Measurements from ENCODE around the gene PRRC2C.
"Not testable (repeated sequence)": the region's sequence is repeated elsewhere in the genome, so short reads cannot be mapped to it uniquely, and the experiment has no call there.

PRRC2C gene

DNA sequence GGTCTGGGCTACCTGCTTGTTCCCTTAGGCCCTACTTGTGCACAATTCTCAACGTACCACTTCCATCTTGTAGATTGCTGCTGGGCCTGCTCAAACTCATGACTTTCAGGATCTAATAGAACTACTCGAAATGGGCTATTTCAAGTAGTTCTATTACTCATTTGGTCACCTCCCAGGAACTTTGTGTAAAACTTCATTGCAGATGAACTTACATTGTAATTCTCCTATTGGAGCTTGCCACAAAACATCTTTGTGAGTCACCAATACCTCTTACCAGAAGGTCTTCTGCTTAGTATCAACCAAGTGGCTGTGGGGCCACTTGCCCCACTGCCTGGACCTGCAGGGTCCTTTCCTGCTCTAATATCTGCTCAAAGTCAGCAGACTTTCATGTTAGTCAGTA lies 126.0 kb downstream of the PRRC2C start:
- Mint-ChIP-seq H3K9me3 (no peaks in the 10 kb centered on the region), H3K4me3 (no peak overlapping the region), H3K27me3 (ENCODE audit: low read depth) (peaks cover 2% of the 10 kb centered on the region), H3K27ac (no peak overlapping the region), H3K4me1 (ENCODE audit: low read depth) (no peaks in the 10 kb centered on the region), H3K36me3 (ENCODE audit: low read depth) (no peaks in the 10 kb centered on the region)
- DNase-seq (ENCODE audit: low spot score) = no peak

DNA sequence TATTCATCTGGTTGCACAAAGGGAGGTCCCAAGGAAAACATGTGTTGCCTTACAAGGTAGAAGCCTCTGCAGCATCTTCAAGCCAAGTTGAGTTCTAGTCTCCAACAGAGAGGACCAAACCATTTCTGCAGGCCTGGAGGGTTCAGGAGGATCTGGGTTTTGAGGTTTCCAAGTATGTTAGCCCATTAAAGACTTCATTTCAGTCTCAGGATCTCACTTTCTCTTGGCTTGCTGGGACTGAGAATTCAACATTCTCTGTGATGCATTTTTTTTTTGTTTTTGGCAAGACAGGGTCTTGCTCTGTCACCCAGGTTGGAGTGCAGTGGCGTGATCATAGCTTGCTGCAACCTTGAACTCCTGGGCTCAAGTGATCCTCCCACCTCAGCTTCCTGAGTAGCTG lies 128.0 kb downstream of the PRRC2C start:
- Mint-ChIP-seq H3K27me3 (ENCODE audit: low read depth) (peaks cover 4% of the 10 kb centered on the region), H3K36me3 (ENCODE audit: low read depth) (no peaks in the 10 kb centered on the region), H3K4me1 (ENCODE audit: low read depth) (no peaks in the 10 kb centered on the region), H3K27ac (no peak overlapping the region), H3K4me3 (no peak overlapping the region), H3K9me3 (no peaks in the 10 kb centered on the region)
- DNase-seq (ENCODE audit: low spot score) = no peak

DNA sequence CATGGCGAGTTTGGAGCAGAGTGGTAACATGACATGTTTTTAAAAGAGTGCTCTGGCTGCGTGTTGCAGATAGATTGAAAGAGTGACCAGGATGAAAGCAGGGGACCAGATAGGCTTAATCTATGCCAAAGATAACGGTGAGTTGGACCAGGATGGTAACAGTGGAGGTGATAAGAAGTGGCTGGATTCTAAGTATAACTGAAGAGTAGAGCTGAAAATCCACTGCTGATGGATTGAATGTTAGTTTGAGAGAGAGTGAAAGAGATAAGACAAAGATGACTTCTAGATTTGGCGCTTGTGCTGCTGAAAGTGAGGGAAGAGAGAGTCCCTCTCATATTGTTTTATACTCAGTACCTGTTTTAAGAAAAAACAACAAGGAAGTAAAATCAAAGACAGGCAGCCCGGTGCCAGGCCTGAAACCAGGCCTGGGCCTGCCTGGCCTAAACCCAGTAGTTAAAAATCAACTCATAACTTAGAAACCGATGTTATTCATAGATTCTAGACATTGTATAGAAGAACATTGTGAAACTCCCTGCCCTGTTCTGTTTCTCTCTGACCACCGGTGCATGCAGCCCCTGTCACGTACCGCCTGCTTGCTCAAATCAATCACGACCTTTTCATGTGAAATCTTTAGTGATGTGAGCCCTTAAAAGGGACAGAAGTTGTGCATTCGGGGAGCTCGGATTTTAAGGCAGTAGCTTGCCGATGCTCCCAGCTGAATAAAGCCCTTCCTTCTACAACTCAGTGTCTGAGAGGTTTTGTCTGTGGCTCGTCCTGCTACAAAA lies 130.0 kb downstream of the PRRC2C start:
- H3K27me3 Mint-ChIP-seq (ENCODE audit: low read depth); H3K9me3 Mint-ChIP-seq; H3K4me1 Mint-ChIP-seq (ENCODE audit: low read depth); DNase-seq (ENCODE audit: low spot score); H3K27ac Mint-ChIP-seq; H3K36me3 Mint-ChIP-seq (ENCODE audit: low read depth); H3K4me3 Mint-ChIP-seq: not testable (repeated sequence)

DNA sequence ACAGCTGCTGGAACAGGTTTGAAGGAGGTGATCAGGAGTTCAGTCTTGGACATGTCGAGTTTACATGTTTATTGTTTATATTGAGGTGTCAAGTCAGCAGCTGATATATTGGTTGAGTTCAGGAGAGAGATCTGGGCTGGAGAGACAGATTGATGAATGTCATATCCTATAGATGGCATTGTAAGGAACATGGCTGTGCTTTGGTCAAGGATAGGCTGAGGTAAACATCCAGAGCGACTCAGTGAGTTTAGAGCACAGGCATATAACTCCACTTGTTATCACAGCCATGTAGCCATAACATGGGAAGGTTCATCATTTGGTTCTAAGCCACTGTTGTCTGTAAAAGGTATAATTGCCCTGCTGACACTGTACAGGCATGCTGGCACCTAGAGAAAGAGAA lies 131.3 kb downstream of the PRRC2C start:
- Mint-ChIP-seq H3K27ac (no peak overlapping the region), H3K4me3 (no peak overlapping the region), H3K9me3 (no peaks in the 10 kb centered on the region), H3K27me3 (ENCODE audit: low read depth) (peaks cover 8% of the 10 kb centered on the region), H3K36me3 (ENCODE audit: low read depth) (no peaks in the 10 kb centered on the region), H3K4me1 (ENCODE audit: low read depth) (no peaks in the 10 kb centered on the region)
- DNase-seq (ENCODE audit: low spot score) = no peak

DNA sequence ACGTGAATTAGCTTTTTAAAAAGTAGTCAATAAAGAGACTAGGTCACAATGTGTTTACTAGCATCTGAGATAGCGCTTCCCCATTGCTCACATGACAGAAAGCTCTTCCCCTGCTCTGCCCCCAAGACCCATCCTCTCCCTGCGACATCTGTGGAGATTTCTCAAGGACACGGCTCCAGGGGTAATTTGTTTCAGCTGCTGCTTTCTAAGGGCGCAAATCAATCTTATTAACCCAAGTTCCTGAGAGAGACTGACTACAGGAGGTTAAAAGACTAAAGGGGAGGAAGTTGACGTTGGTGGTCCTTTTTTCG lies 136.8 kb downstream of the PRRC2C start, which contains the start of gene MYOCOS:
Gene MYOCOS (plus strand): TSS at position 92 of the 311 bp plus-strand sequence. CDS start 1,641 bp downstream, outside the sequence.
- Mint-ChIP-seq H3K4me1 (ENCODE audit: low read depth) (no peaks in the 10 kb centered on the region), H3K9me3 (no peaks in the 10 kb centered on the region), H3K36me3 (ENCODE audit: low read depth) (no peaks in the 10 kb centered on the region), H3K27me3 (ENCODE audit: low read depth) (peaks cover 8% of the 10 kb centered on the region), H3K4me3 (no peak within 1 kb of the TSS), H3K27ac (no peak within 1 kb of the TSS)
- DNase-seq (ENCODE audit: low spot score) = no peak

DNA sequence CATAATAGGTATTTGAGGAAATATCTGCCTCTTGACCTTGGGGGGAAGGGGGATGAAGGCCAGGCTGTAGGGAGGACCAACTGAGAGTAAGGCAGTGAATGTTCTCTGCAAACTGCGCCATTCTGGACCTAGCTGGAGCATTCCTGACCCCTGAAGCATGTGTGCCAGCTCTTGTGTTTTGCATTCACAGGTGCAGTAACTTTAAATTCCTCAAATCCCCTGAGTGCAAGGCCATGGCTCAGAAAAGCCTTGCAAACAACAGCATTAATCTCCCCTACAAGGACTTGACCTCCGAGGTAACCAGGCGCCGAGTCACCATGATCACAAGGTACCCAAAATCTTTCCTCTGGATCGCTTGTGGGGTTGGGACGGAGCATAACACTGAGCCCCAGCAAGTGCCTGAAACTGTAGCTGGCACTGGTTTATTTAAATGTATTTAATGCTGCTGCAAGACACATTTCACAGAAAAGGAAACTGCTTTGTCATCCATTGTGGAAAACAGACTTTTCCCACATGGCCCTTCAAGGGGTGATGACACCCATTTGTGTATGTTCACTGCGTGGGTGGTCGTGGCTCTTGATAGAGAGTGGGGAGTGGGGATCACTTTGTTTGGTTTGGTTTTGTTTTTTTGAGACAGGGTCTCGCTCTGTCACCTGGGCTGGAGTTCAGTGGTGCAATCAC lies 138.5 kb downstream of the PRRC2C start:
- H3K9me3 Mint-ChIP-seq = no peaks in the 10 kb centered on the region
- no peak overlapping the region for H3K4me3 Mint-ChIP-seq
- DNase-seq (ENCODE audit: low spot score) = no peak
- H3K27me3 Mint-ChIP-seq (ENCODE audit: low read depth) = peaks cover 7% of the 10 kb centered on the region
- no peaks in the 10 kb centered on the region for H3K4me1 Mint-ChIP-seq (ENCODE audit: low read depth)
- no peak overlapping the region for H3K27ac Mint-ChIP-seq
- no peaks in the 10 kb centered on the region for H3K36me3 Mint-ChIP-seq (ENCODE audit: low read depth)

DNA sequence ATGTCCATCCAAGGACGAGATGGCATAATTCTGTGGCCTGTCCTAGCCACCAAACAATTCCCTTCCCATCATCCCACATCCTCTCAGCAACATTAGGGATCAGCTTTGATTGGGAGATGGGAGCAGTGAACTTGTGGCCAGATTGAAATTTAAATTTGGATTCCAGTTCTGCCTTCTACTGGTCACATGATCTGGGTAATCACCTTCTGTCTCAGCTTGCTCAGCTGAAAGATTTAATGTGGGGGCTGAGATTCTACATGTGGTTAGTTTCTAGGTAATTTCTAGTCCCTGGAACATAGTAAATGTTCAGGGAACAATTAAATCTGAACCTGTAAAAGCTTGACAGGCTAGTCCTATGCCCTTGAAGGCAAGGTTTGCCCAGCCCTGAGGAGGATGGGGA lies 139.9 kb downstream of the PRRC2C start:
- no peak overlapping the region for H3K27ac Mint-ChIP-seq
- no peaks in the 10 kb centered on the region for H3K4me1 Mint-ChIP-seq (ENCODE audit: low read depth)
- H3K9me3 Mint-ChIP-seq = no peaks in the 10 kb centered on the region
- peaks cover 12% of the 10 kb centered on the region for H3K27me3 Mint-ChIP-seq (ENCODE audit: low read depth)
- no peak for DNase-seq (ENCODE audit: low spot score)
- no peak overlapping the region for H3K4me3 Mint-ChIP-seq
- no peaks in the 10 kb centered on the region for H3K36me3 Mint-ChIP-seq (ENCODE audit: low read depth)

DNA sequence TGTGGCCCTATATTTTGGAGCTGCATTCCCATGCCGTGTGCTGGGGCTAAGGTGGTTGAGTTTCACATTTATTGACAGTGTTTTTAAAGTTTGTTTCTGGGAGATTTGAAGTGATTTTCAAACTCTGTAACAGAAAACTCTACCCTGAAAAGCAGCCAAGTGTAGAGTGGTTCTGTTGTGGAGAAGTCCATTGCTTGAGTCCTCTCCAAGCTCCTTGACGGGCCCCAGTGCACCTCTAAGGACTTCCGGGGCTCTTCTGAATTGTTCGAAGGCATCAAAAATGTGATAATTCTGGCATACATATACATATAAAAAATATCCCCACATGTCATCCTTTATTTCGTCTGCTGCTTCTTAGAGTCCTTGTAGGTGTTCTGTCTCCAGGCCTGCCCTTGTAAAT lies 141.7 kb downstream of the PRRC2C start:
- DNase-seq (ENCODE audit: low spot score) = no peak
- Mint-ChIP-seq H3K27ac (no peak overlapping the region), H3K27me3 (ENCODE audit: low read depth) (peaks cover 17% of the 10 kb centered on the region), H3K4me1 (ENCODE audit: low read depth) (no peaks in the 10 kb centered on the region), H3K36me3 (ENCODE audit: low read depth) (no peaks in the 10 kb centered on the region), H3K9me3 (no peaks in the 10 kb centered on the region), H3K4me3 (no peak overlapping the region)

DNA sequence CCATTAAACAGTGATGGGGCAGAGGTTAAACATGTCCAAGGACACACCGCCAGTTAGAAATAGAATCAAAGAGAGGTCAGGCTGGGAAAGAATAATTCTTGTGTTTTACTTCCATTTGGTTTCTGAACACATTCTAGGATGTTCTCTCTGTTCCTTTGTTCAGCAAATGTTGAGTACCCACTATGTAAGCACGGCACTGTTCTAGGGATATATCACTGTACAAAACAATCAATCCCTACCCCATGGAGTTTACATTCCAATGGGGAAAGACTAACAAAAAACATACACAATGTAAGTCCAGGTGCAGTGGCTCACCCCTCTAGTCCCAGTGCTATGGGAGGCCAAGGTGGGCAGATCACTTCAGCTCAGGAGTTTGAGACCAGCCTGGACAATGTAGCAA lies 142.9 kb downstream of the PRRC2C start:
- no peak for DNase-seq (ENCODE audit: low spot score)
- Mint-ChIP-seq H3K4me1 (ENCODE audit: low read depth) (no peaks in the 10 kb centered on the region), H3K27ac (no peak overlapping the region), H3K4me3 (no peak overlapping the region), H3K27me3 (ENCODE audit: low read depth) (peaks cover 20% of the 10 kb centered on the region), H3K36me3 (ENCODE audit: low read depth) (no peaks in the 10 kb centered on the region), H3K9me3 (no peaks in the 10 kb centered on the region)

DNA sequence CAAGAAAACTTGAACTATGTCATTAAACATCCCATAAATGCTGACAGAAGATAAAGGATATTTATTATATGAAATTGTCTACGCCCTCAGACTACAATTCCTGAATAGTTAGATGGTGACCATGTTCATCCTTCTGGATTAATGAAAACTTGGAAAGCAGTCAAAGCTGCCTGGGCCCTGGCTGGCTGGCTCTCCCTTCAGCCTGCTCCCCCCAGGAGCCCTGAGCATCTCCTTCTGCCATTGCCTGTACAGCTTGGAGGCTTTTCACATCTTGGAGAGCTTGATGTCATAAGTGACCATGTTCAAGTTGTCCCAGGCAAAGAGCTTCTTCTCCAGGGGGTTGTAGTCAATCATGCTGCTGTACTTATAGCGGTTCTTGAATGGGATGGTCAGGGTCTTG lies 150.3 kb downstream of the PRRC2C start:
- H3K4me1 Mint-ChIP-seq (ENCODE audit: low read depth) = no peaks in the 10 kb centered on the region
- peaks cover 10% of the 10 kb centered on the region for H3K27me3 Mint-ChIP-seq (ENCODE audit: low read depth)
- H3K9me3 Mint-ChIP-seq = no peaks in the 10 kb centered on the region
- no peak for DNase-seq (ENCODE audit: low spot score)
- no peak overlapping the region for H3K4me3 Mint-ChIP-seq
- no peak overlapping the region for H3K27ac Mint-ChIP-seq
- H3K36me3 Mint-ChIP-seq (ENCODE audit: low read depth) = no peaks in the 10 kb centered on the region

DNA sequence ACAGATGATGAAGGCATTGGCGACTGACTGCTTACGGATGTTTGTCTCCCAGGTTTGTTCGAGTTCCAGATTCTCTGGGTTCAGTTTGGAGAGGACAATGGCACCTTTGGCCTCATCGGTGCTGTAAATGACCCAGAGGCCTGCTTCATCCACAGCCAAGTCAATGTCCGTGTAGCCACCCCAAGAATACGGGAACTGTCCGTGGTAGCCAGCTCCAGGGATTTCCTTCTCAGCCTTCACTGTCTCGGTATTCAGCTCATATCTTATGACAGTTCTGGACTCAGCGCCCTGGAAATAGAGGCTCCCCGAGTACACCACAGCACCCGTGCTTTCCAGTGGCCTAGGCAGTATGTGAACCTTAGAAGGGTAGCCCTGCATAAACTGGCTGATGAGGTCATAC lies 150.8 kb downstream of the PRRC2C start:
- peaks cover 10% of the 10 kb centered on the region for H3K27me3 Mint-ChIP-seq (ENCODE audit: low read depth)
- no peak overlapping the region for H3K4me3 Mint-ChIP-seq
- no peak for DNase-seq (ENCODE audit: low spot score)

DNA sequence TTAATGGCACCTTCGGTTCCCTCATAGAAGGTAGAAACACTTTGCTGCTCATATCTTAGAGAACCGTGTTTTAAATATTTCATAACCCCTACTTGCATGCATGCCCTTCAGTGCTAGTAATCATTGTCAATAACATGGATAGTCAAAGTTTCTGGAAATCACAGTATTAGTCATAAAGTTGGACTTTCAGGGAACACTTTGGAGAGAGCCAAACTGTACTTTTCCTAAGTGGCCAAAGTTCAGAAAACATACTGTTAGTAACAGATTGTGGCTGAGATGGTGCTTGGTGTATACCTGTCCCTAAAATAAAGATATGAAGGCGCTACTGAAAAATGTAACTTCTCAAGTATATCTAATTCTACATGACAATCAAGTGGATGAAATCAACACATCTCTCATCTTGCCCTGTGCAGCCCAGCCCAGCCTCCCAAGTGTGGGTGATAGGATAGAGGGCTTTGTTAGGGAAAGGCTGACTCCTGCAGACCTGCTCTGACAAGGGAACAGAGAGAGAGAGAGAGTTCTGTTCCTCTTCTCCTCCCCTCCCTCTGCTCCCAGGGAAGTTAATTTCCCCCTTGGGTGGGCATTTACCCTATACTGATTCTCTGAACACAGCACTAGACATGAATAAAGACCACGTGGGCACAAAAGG lies 152.7 kb downstream of the PRRC2C start:
- H3K4me1 Mint-ChIP-seq (ENCODE audit: low read depth) = no peaks in the 10 kb centered on the region
- H3K27ac Mint-ChIP-seq = no peak overlapping the region
- no peak for DNase-seq (ENCODE audit: low spot score)

More for the DNA sequence above, 150.8 kb downstream of the PRRC2C start:
- Mint-ChIP-seq H3K27ac (no peak overlapping the region), H3K9me3 (no peaks in the 10 kb centered on the region), H3K4me1 (ENCODE audit: low read depth) (no peaks in the 10 kb centered on the region), H3K36me3 (ENCODE audit: low read depth) (no peaks in the 10 kb centered on the region)

DNA sequence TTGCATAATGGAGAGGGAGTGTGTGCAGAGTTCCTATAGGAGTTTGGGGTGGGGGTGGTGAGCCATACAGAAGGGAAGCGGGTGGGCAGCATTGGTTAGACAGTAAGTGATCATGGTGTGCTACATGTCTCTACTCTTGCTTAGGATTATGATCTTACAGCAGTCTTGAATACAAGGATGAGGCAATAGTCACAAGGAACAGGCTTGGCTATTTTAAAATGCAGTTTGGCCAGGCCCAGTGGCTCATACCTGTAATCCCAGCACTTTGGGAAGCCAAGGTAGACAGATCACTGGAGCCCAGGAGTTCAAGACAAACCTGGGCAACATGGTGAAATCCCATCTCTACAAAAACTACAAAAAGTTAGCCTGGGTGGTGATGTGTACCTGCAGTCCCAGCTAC lies 154.9 kb downstream of the PRRC2C start:
- no peak for DNase-seq (ENCODE audit: low spot score)

More for the DNA sequence above, 152.7 kb downstream of the PRRC2C start:
- Mint-ChIP-seq H3K9me3 (no peaks in the 10 kb centered on the region), H3K27me3 (ENCODE audit: low read depth) (peaks cover 3% of the 10 kb centered on the region), H3K4me3 (no peak overlapping the region), H3K36me3 (ENCODE audit: low read depth) (no peaks in the 10 kb centered on the region)

DNA sequence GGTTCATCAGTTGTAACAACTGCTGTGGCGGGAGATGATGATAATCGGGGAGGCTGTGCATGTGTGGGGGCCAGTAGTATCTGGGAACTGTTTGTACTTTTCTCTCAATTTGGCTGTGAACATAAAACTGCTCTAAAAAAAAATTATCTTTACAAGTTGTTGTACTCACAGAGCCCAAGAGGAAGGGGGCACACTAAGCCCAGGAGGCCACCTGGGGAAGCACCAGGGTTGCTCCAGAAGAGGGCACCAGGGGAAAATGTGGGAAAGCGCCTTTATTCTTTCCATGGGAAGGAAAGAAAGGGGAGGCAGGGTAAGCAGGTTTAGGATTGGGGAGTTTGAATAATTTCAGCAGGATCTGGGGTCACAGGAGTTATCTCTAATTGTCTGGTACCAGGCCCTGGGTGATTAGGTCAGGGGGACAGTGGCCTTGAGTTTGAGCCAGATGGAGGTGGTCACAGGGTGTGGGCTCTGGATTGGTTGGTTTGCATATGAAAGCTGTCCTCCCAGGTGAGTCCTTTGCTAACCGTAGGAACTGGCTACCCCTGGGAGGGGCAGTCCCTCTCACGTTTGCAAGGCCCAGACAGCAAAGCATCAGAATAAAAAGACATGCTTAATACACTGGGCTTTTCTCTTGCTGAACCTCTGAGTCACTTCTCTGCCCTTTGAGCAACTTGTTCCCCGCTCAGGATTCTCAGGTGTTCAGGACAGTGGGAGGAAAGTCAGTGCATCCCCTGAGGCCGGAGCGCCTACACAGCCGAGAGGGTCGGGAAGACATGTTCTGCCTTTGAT lies 155.9 kb downstream of the PRRC2C start:
- H3K4me3 Mint-ChIP-seq = no peak overlapping the region
- H3K27ac Mint-ChIP-seq = no peak overlapping the region
- peaks cover 3% of the 10 kb centered on the region for H3K4me1 Mint-ChIP-seq (ENCODE audit: low read depth)
- H3K36me3 Mint-ChIP-seq (ENCODE audit: low read depth) = no peaks in the 10 kb centered on the region
- peaks cover 7% of the 10 kb centered on the region for H3K27me3 Mint-ChIP-seq (ENCODE audit: low read depth)
- H3K9me3 Mint-ChIP-seq = no peaks in the 10 kb centered on the region
- DNase-seq (ENCODE audit: low spot score) = no peak

More for the DNA sequence above, 154.9 kb downstream of the PRRC2C start:
- Mint-ChIP-seq H3K4me3 (no peak overlapping the region), H3K27me3 (ENCODE audit: low read depth) (peaks cover 7% of the 10 kb centered on the region), H3K27ac (no peak overlapping the region), H3K36me3 (ENCODE audit: low read depth) (no peaks in the 10 kb centered on the region), H3K9me3 (no peaks in the 10 kb centered on the region), H3K4me1 (ENCODE audit: low read depth) (peaks cover 3% of the 10 kb centered on the region)

All from T-helper 2 cell treated with Interferon-gamma antibody and Interleukin-4, amounts not matched to agents 5 μg/mL and 100 μg/mL, for 36 hours (primary cell).